ENCODE measurements around the gene EEF1AKMT3.

GRCh38 chr12:57777367-57777766 is 5.0 kb downstream of the EEF1AKMT3 start:
- no peak for TF ChIP-seq EZH2 (IDR thresholded peaks at IDR 0.05; ENCODE audit: low read length)
- no peak for TF ChIP-seq CTCF (optimal IDR thresholded peaks at IDR 0.05 in 1 of 3, IDR thresholded peaks at IDR 0.05 in 1 of 3, conservative IDR thresholded peaks at IDR 0.05 in 1 of 3; ENCODE audit: extremely low read depth in 1 of 3, insufficient read depth in 2 of 3, low read length in 3 of 3)
